H1 (cell line): Measurements from ENCODE around the gene FBLN5. TPM values are rescaled to one million over a fixed set of nuclear protein-coding genes. Genes with fewer than 3 reads are reported as not detected.

ENCODE experiments used
- CTCF ChIA-PET: fragments of 300-600 bp; sonication (Branson Sonifier 250); formaldehyde crosslinking; loops from one replicate; lab custom pipeline; 2021; ENCODE audit not compliant: partially characterized antibody; lab: Charles Lee
- POLR2A ChIA-PET: fragments of 300-600 bp; sonication (Branson Sonifier 250); formaldehyde crosslinking; loops from one replicate; lab custom pipeline; 2021; ENCODE audit warnings: inconsistent platforms; ENCODE audit not compliant: partially characterized antibody; lab: Charles Lee
- DNase-seq, 2 experiments: peaks; one replicate each; pipeline versions ENCODE4 v3.0.0 to v3.0.0-alpha.2; 2010 to 2022; ENCODE audit warnings: low spot score in 2 of 2, low read depth in 1 of 2, mixed read lengths in 1 of 2
- FAIRE-seq: peaks from 2 replicates; lab custom pipeline; 2011; peaks lifted over from hg19 to GRCh38; lab: Jason Lieb, UNC
- H2AFZ ChIP-seq: 2 replicates; pipeline ENCODE4 v1.8.1; 2012; ENCODE audit warnings: low read length, inconsistent platforms
- H2AK5ac ChIP-seq: 2 replicates; pipeline ENCODE4 v1.6.1; 2013; ENCODE audit warnings: low read depth, low read length
- H2BK120ac ChIP-seq: replicated peaks from 2 replicates; pipeline ENCODE3; 2013; ENCODE audit warnings: low read depth, low read length, inconsistent platforms
- H2BK12ac ChIP-seq: 2 replicates; pipeline ENCODE4 v1.6.1; 2013; ENCODE audit warnings: low read depth, low read length
- H2BK15ac ChIP-seq: 2 replicates; pipeline ENCODE4 v1.6.1; 2013; ENCODE audit warnings: low read length
- H2BK20ac ChIP-seq: 2 replicates; pipeline ENCODE4 v1.6.1; 2013; ENCODE audit warnings: low read length
- H2BK5ac ChIP-seq: 2 replicates; pipeline ENCODE4 v1.6.1; 2013; ENCODE audit warnings: low read depth, low read length
- H3K14ac ChIP-seq: 2 replicates; pipeline ENCODE4 v1.6.1; 2013; ENCODE audit warnings: inconsistent platforms; ENCODE audit not compliant: insufficient read length
- H3K18ac ChIP-seq: 2 replicates; pipeline ENCODE4 v1.6.1; 2013; ENCODE audit warnings: low read length; ENCODE audit errors: extremely low read depth
- H3K23ac ChIP-seq: 2 replicates; pipeline ENCODE4 v1.6.1; 2013; ENCODE audit warnings: inconsistent platforms; ENCODE audit not compliant: insufficient read length
- H3K23me2 ChIP-seq: 2 replicates; pipeline ENCODE4 v1.6.1; 2013; ENCODE audit warnings: low read depth, low read length
- H3K27ac ChIP-seq: 2 replicates; pipeline ENCODE4 v1.6.1; 2011; ENCODE audit warnings: low read depth, low read length, inconsistent platforms
- H3K27me3 ChIP-seq, 4 experiments: replicated peaks in 1 of 4; 1 replicate in 1 of 4; 2 replicates in 3 of 4; pipeline versions ENCODE4 v1.6.1 to v1.8.1; 2011 to 2013; ENCODE audit warnings: low read length in 3 of 4, mild to moderate bottlenecking in 3 of 4, inconsistent platforms in 2 of 4, mixed read lengths in 2 of 4, moderate library complexity in 1 of 4; ENCODE audit not compliant: control insufficient read depth in 3 of 4, insufficient read depth in 3 of 4; ENCODE audit errors: extremely low read depth in 1 of 4
- H3K36me3 ChIP-seq, 4 experiments: 2 replicates each; pipeline versions ENCODE4 v1.6.1 to v1.8.1; 2011 to 2013; ENCODE audit warnings: mild to moderate bottlenecking in 4 of 4, low read length in 3 of 4, moderate library complexity in 2 of 4, control low read depth in 1 of 4, inconsistent platforms in 1 of 4; ENCODE audit not compliant: insufficient read depth in 4 of 4, control insufficient read depth in 2 of 4
- H3K4ac ChIP-seq: replicated peaks from 2 replicates; pipeline ENCODE3; 2013; ENCODE audit warnings: low read length, low read depth, mixed read lengths, inconsistent platforms; ENCODE audit not compliant: insufficient read length
- H3K4me1 ChIP-seq, 4 experiments: replicated peaks in 1 of 4; 1 replicate in 1 of 4; 2 replicates in 3 of 4; pipeline versions ENCODE4 v1.6.1 to v1.8.1; 2011 to 2013; ENCODE audit warnings: low read length in 3 of 4, inconsistent platforms in 2 of 4, mixed read lengths in 1 of 4; ENCODE audit not compliant: insufficient read depth in 4 of 4, control insufficient read depth in 3 of 4
- H3K4me2 ChIP-seq, 2 experiments: 2 replicates each; pipeline versions ENCODE4 v1.6.1 to v1.8.1; 2011 to 2013; ENCODE audit warnings: low read depth in 2 of 2, low read length in 2 of 2, control low read depth in 1 of 2, inconsistent platforms in 1 of 2, mild to moderate bottlenecking in 1 of 2; ENCODE audit not compliant: insufficient read depth in 1 of 2
- H3K4me3 ChIP-seq, 4 experiments: fragments of 200-600, 300-600 bp in 1 of 4; sonication (generic), shearing (Covaris generic), sonication (Bioruptor Twin) in 1 of 4; 2 replicates each; pipeline versions ENCODE4 v1.5.1 to v1.8.1; 2011 to 2016; ENCODE audit warnings: low read length in 4 of 4, low read depth in 3 of 4, control low read depth in 2 of 4, inconsistent platforms in 2 of 4, mild to moderate bottlenecking in 2 of 4, mixed read lengths in 1 of 4, moderate library complexity in 1 of 4; ENCODE audit not compliant: insufficient read depth in 2 of 4; ENCODE audit errors: extremely low read depth in 1 of 4
- H3K56ac ChIP-seq: replicated peaks from 2 replicates; pipeline ENCODE3; 2013; ENCODE audit warnings: low read depth, mild to moderate bottlenecking, mixed read lengths, low read length, inconsistent platforms; ENCODE audit not compliant: insufficient read length
- H3K79me1 ChIP-seq: 2 replicates; pipeline ENCODE4 v1.6.1; 2013; ENCODE audit warnings: low read depth, low read length, control low read depth
- H3K79me2 ChIP-seq, 2 experiments: 2 replicates each; pipeline versions ENCODE4 v1.6.1 to v1.8.1; 2012 to 2013; ENCODE audit warnings: low read length in 2 of 2, mild to moderate bottlenecking in 2 of 2, inconsistent platforms in 1 of 2; ENCODE audit not compliant: insufficient read depth in 2 of 2, control insufficient read depth in 1 of 2
- H3K9ac ChIP-seq, 4 experiments: replicated peaks in 1 of 4; 1 replicate in 1 of 4; 2 replicates in 3 of 4; pipeline versions ENCODE4 v1.6.1 to v1.8.1; 2011 to 2013; ENCODE audit warnings: low read depth in 3 of 4, low read length in 3 of 4, control low read depth in 2 of 4, mild to moderate bottlenecking in 2 of 4, moderate library complexity in 2 of 4, inconsistent platforms in 1 of 4; ENCODE audit errors: extremely low read depth in 1 of 4
- H3K9me3 ChIP-seq, 2 experiments: 2 replicates each; pipeline versions ENCODE4 v1.6.1 to v1.8.1; 2012 to 2013; ENCODE audit warnings: mild to moderate bottlenecking in 2 of 2, moderate library complexity in 2 of 2, control low read depth in 1 of 2, inconsistent platforms in 1 of 2, low read depth in 1 of 2, low read length in 1 of 2, mixed read lengths in 1 of 2; ENCODE audit not compliant: insufficient read depth in 2 of 2
- H4K20me1 ChIP-seq, 2 experiments: replicated peaks in 1 of 2; 2 replicates each; pipeline versions ENCODE3 to v1.8.1; 2011 to 2013; ENCODE audit warnings: inconsistent platforms in 2 of 2, low read length in 2 of 2, mild to moderate bottlenecking in 1 of 2; ENCODE audit not compliant: insufficient read depth in 2 of 2, control insufficient read depth in 1 of 2
- H4K5ac ChIP-seq: 2 replicates; pipeline ENCODE4 v1.6.1; 2013; ENCODE audit warnings: low read length, low read depth, mixed read lengths, inconsistent platforms; ENCODE audit not compliant: insufficient read length
- H4K8ac ChIP-seq: 2 replicates; pipeline ENCODE4 v1.8.0; 2013; ENCODE audit warnings: mild to moderate bottlenecking, moderate library complexity, low read length, inconsistent platforms; ENCODE audit not compliant: insufficient read depth; ENCODE audit errors: extremely low read depth
- H4K91ac ChIP-seq: replicated peaks from 2 replicates; pipeline ENCODE3; 2013; ENCODE audit warnings: low read length, mixed read lengths, inconsistent platforms; ENCODE audit not compliant: insufficient read length
- BRCA1 ChIP-seq: IDR thresholded peaks from 2 replicates; pipeline ENCODE4 v1.6.1; 2012; ENCODE audit warnings: low read depth, low read length, improper control_type of control experiment
- CBX8 ChIP-seq: fragments of 300-800, 300-1000 bp; sonication (generic); IDR thresholded peaks from 2 replicates; pipeline ENCODE4 v1.7.1; 2016; ENCODE audit warnings: low read depth, low read length, borderline replicate concordance
- CHD2 ChIP-seq: IDR thresholded peaks from 2 replicates; pipeline ENCODE4 v1.6.1; 2012; ENCODE audit warnings: low read length, improper control_type of control experiment
- EP300 ChIP-seq, 2 experiments: IDR thresholded peaks; 1 replicate in 1 of 2; 2 replicates in 1 of 2; pipeline ENCODE4 v1.6.1; 2011 to 2012; ENCODE audit warnings: low read depth in 2 of 2, low read length in 2 of 2, mild to moderate bottlenecking in 2 of 2, borderline replicate concordance in 1 of 2, inconsistent platforms in 1 of 2, moderate library complexity in 1 of 2
- GABPA ChIP-seq: IDR thresholded peaks from 2 replicates; pipeline ENCODE4 v1.6.1; 2011; ENCODE audit warnings: mild to moderate bottlenecking, low read length, moderate library complexity, borderline replicate concordance; ENCODE audit not compliant: insufficient read depth
- POU5F1 ChIP-seq: IDR thresholded peaks from 2 replicates; pipeline ENCODE4 v1.6.1; 2011; ENCODE audit warnings: low read depth, mild to moderate bottlenecking, low read length, moderate library complexity
- RFX5 ChIP-seq: IDR thresholded peaks from 2 replicates; pipeline ENCODE4 v1.6.1; 2011; ENCODE audit warnings: low read depth, low read length, improper control_type of control experiment, borderline replicate concordance
- SIX5 ChIP-seq: IDR thresholded peaks from 2 replicates; pipeline ENCODE4 v1.6.1; 2011; ENCODE audit warnings: mild to moderate bottlenecking, low read depth, low read length
- TBP ChIP-seq: IDR thresholded peaks from 2 replicates; pipeline ENCODE4 v1.6.1; 2011; ENCODE audit warnings: low read depth, low read length, improper control_type of control experiment
- WGBS, 2 experiments: shearing (Covaris generic) in 1 of 2; methylation state at CpG; one replicate each; pipeline versions ENCODE4 v1.1.6 to v1.1.7; 2013 to 2015; ENCODE audit warnings: low lambda C conversion rate in 2 of 2, mixed read lengths in 2 of 2, inconsistent platforms in 1 of 2, low coverage in 1 of 2, missing lambda C conversion rate in 1 of 2; ENCODE audit not compliant: insufficient replicate concordance in 2 of 2, insufficient coverage in 1 of 2, insufficient read length in 1 of 2; ENCODE audit errors: extremely low coverage in 1 of 2, missing lambda C conversion rate in 1 of 2; 5-methylcytosine and 5-hydroxymethylcytosine counted together
- polyA plus RNA-seq, 7 experiments: library from polyadenylated mRNA; depleted of rRNA in 3 of 7; stranded (reverse) in 5 of 7; unstranded in 2 of 7; fragments of >200 nt in 5 of 7; fragments of 200-250 nt in 2 of 7; gene quantifications; 1 replicate in 5 of 7; 2 replicates in 1 of 7; 4 replicates in 1 of 7; pipeline versions ENCODE4 v1.2.1 to v1.2.3, GENCODE V29; 2011 to 2013; ENCODE audit warnings: missing spikeins in 2 of 7, mixed read lengths in 2 of 7
- total RNA-seq: library from RNA; stranded (reverse); fragmentation: NEBNext Ultra II Directional; extraction: Animal tissue kit (Norgen Biotek cat#: 25700); gene quantifications from 2 replicates; pipeline ENCODE4 v1.2.1, GENCODE V29; 2021
- TF ChIP-seq, protein P1 (sequence below): IDR thresholded peaks from 2 replicates; pipeline ENCODE4 v1.6.1; 2012; ENCODE audit warnings: inconsistent platforms

The FBLN5 gene
- total and polyA plus RNA-seq, 2 of the 8 experiments (the other 6 are each of a cell fraction or from before 2014, with no cell fraction given): 0.88 to 3.5 TPM

GRCh38 chr14:91882369-91882768 lies 65.1 kb downstream of the FBLN5 start:
- DNase-seq: no peak
- Histone ChIP-seq H2AFZ (no peak overlapping the region), H3K9me3 (no peaks in the 10 kb centered on the region), H4K20me1 (no peaks in the 10 kb centered on the region), H3K9ac (no peak overlapping the region), H2BK20ac (no peak overlapping the region), H3K79me2 (no peaks in the 10 kb centered on the region), H3K27me3 (no peaks in the 10 kb centered on the region), H3K18ac (no peak overlapping the region), H3K23ac (no peak overlapping the region), H3K14ac (no peak overlapping the region), H2BK15ac (no peak overlapping the region), H2BK120ac (no peak overlapping the region), H3K4ac (no peak overlapping the region), H2BK5ac (no peak overlapping the region), H2BK12ac (no peak overlapping the region), H3K79me1 (no peaks in the 10 kb centered on the region), H3K23me2 (no peaks in the 10 kb centered on the region), H4K8ac (no peak overlapping the region), H2AK5ac (no peak overlapping the region), H4K91ac (no peak overlapping the region), H3K4me2 (no peak overlapping the region), H3K4me1 (no peaks in the 10 kb centered on the region; a peak in 1 of 7 replicates), H3K56ac (no peak overlapping the region), H3K4me3 (no peak overlapping the region), H3K36me3 (no peaks in the 10 kb centered on the region), H3K27ac (no peak overlapping the region), H4K5ac (no peak overlapping the region)
- POLR2A ChIA-PET: interaction anchor here (0.7 kb wide), 1 partner anchor 47 kb away, joined by 3 read pairs; no protein-coding TSS in a partner anchor
- TF ChIP-seq GABPA (no peak), SIX5 (no peak), TBP (no peak), EP300 (IDR thresholded peaks at IDR 0.05; ENCODE audit: borderline replicate concordance in 1 of 2, low read depth in 2 of 2, low read length in 2 of 2) (no peak), CHD2 (no peak), POU5F1 (no peak), RFX5 (no peak), CBX8 (no peak), BRCA1 (no peak)
- TF ChIP-seq, protein P1, sequence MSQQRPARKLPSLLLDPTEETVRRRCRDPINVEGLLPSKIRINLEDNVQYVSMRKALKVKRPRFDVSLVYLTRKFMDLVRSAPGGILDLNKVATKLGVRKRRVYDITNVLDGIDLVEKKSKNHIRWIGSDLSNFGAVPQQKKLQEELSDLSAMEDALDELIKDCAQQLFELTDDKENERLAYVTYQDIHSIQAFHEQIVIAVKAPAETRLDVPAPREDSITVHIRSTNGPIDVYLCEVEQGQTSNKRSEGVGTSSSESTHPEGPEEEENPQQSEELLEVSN: no peak
- no peak for FAIRE-seq
- CTCF ChIA-PET: interaction anchor here (0.9 to 2.4 kb wide), 5 partner anchors 10 to 227 kb away, joined by 3 to 10 read pairs (median 4); no protein-coding TSS in a partner anchor
- 96% methylated on average over 5 of the region's 5 CpGs; no CpG with 5 or more reads in 1 of the 2 experiments for WGBS, 2 experiments
